Measurements from ENCODE around the gene MLN. TPM values are rescaled to one million over a fixed set of nuclear protein-coding genes. Genes with fewer than 3 reads are reported as not detected.

The MLN gene
- total and polyA plus RNA-seq, 7 experiments from 2014 or later: not detected

DNA sequence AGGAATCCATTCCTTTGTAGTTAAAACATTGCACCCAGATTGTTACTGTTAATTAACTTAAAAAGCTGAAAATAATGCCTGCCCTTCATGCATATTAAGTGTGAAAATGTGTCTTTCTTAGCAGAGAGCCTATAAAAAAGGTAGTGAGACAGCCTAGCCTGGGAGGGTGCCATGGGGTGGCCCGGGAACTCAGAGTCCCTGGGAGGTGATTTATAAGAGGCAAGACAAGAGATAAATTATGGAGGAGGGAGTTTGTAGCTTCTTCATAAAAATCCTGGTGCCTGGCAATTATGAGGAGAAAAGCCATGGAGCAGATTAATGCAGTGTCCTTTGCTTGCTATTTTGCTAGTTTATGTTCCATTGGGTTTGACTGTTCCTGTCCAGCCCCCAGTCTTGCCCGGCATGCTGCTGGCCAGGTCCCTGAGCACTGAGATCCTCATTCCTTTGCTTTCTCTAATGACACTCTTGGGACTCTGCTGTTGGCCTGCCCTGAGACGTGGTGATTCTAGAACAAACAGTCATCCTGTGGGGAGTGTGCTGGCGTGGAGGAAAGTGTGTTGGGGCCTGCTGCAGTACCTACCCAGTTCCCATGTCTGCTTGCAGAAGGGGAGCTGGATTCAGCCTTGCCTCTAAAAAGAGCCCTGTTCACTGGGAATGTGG is 4.2 kb downstream of the MLN start:
- Histone ChIP-seq H3K4me1 (ENCODE audit: control insufficient read depth in 2 of 2, insufficient read depth in 2 of 2, low read length in 2 of 2) (no peaks in the 10 kb centered on the region), H3K9me3 (ENCODE audit: control insufficient read depth in 2 of 3, low read length in 3 of 3) (no peaks in the 10 kb centered on the region), H3K36me3 (ENCODE audit: control insufficient read depth in 2 of 3, insufficient read depth in 3 of 3, low read length in 3 of 3) (no peaks in the 10 kb centered on the region), H3K27ac (ENCODE audit: low read depth, low read length) (no peak overlapping the region), H3K27me3 (ENCODE audit: control insufficient read depth in 2 of 2, insufficient read depth in 2 of 2, low read length in 2 of 2) (no peaks in the 10 kb centered on the region), H3K4me3 (ENCODE audit: low read length) (no peak overlapping the region)
- no peak for DNase-seq
- no peak overlapping the region for H3K4me3 Mint-ChIP-seq
- no peak overlapping the region for H3K27ac Mint-ChIP-seq
- no peaks in the 10 kb centered on the region for H3K9me3 Mint-ChIP-seq
- H3K27me3 Mint-ChIP-seq: peaks cover 0 to 31% (median 14%) of the 10 kb centered on the region in 5 donors
- ATAC-seq: no peak
- ChIA-PET POLR2A (no interaction called here), CTCF (no interaction called here)
- intact Hi-C loops (cut with micrococcal nuclease): no loop called here
- no peaks in the 10 kb centered on the region for H3K36me3 Mint-ChIP-seq
- H3K4me1 Mint-ChIP-seq: peaks cover 0 to 4% (median 0%) of the 10 kb centered on the region in 7 donors

DNA sequence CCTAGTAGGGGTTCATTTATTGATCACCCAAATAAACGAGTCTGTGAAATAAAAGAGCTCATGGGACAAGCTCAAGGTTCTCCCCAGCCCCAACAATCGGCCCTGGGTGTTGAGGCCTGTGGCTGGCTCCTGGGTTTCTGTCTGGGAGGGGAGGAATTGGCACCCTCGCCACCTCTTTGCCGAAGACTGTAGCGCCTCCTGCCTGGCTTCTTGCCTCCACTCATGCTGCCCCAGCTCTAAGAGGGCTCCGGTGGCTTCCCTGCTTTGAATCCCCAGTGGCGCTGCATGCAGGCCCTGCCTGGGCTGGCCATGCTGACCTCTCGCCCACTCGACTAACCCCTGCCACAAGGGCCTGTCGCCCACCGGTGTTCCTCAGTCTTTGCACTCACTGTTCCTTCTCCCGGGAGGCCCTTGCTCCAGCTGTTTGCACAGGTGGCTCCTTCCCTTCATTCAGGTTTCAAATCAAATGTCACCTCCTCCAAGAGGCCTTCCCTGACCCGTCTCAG is 5.4 kb downstream of the MLN start:
- no peak overlapping the region for H3K27ac Mint-ChIP-seq
- intact Hi-C loops (cut with micrococcal nuclease): no loop called here

DNA sequence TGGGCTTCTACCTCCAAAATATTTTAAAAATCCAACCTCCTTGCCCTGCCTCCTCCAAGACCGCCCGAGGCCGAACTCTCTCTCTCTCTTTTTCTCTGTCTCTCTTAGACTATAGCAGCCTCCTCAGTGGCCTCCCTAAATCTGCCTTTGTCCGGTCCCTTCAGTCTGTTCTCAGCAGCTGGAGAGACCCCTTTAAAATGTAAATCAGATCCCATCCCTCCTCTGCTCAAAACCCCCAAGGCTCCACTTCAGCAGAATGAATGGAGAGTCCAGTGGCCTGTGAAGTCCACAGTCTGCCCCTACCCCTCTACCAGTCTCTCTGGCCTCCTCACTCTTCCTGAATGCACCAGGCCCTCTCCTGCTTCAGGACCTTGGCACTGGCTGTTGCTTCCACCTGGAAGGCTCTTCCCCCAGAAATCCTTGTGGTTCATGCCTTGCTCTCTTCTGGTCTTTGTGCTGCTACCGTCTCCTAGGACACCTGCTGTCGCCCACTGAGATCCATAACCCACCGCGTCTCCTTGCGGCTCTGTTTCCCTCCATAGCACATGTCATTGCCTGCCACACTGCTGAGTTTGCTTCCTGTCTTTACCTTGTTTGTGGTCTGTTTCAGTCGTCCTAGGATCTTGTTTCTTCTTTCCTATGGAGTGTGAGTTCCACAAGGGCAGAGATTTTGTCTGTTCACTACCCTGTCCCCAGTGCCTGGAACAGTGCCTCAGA is 6.0 kb downstream of the MLN start:
- peaks cover 0 to 4% (median 0%) of the 10 kb centered on the region in 7 donors for H3K4me1 Mint-ChIP-seq
- Histone ChIP-seq H3K4me3 (ENCODE audit: low read length) (no peak overlapping the region), H3K27ac (ENCODE audit: low read depth, low read length) (no peak overlapping the region), H3K9me3 (ENCODE audit: control insufficient read depth in 2 of 3, low read length in 3 of 3) (no peaks in the 10 kb centered on the region), H3K36me3 (ENCODE audit: control insufficient read depth in 2 of 3, insufficient read depth in 3 of 3, low read length in 3 of 3) (no peaks in the 10 kb centered on the region), H3K4me1 (ENCODE audit: control insufficient read depth in 2 of 2, insufficient read depth in 2 of 2, low read length in 2 of 2) (no peaks in the 10 kb centered on the region), H3K27me3 (ENCODE audit: control insufficient read depth in 2 of 2, insufficient read depth in 2 of 2, low read length in 2 of 2) (no peaks in the 10 kb centered on the region)
- intact Hi-C loops (cut with micrococcal nuclease): no loop called here
- H3K36me3 Mint-ChIP-seq: no peaks in the 10 kb centered on the region
- H3K4me3 Mint-ChIP-seq: no peak overlapping the region
- ChIA-PET POLR2A (no interaction called here), CTCF (no interaction called here)
- H3K9me3 Mint-ChIP-seq: no peaks in the 10 kb centered on the region
- no peak overlapping the region for H3K27ac Mint-ChIP-seq
- ATAC-seq: no peak
- H3K27me3 Mint-ChIP-seq: peaks cover 0 to 37% (median 11%) of the 10 kb centered on the region in 5 donors
- DNase-seq: no peak

More for the DNA sequence above, 5.4 kb downstream of the MLN start:
- Histone ChIP-seq H3K36me3 (ENCODE audit: control insufficient read depth in 2 of 3, insufficient read depth in 3 of 3, low read length in 3 of 3) (no peaks in the 10 kb centered on the region), H3K9me3 (ENCODE audit: control insufficient read depth in 2 of 3, low read length in 3 of 3) (no peaks in the 10 kb centered on the region), H3K4me1 (ENCODE audit: control insufficient read depth in 2 of 2, insufficient read depth in 2 of 2, low read length in 2 of 2) (no peaks in the 10 kb centered on the region), H3K27me3 (ENCODE audit: control insufficient read depth in 2 of 2, insufficient read depth in 2 of 2, low read length in 2 of 2) (no peaks in the 10 kb centered on the region), H3K27ac (ENCODE audit: low read depth, low read length) (no peak overlapping the region), H3K4me3 (ENCODE audit: low read length) (no peak overlapping the region)
- H3K27me3 Mint-ChIP-seq: peaks cover 0 to 31% (median 11%) of the 10 kb centered on the region in 5 donors
- POLR2A ChIA-PET: no interaction called here
- H3K9me3 Mint-ChIP-seq: no peaks in the 10 kb centered on the region
- ATAC-seq (no peak), DNase-seq (no peak)
- no peaks in the 10 kb centered on the region for H3K36me3 Mint-ChIP-seq
- CTCF ChIA-PET: no interaction called here
- no peak overlapping the region for H3K4me3 Mint-ChIP-seq
- peaks cover 0 to 4% (median 0%) of the 10 kb centered on the region in 7 donors for H3K4me1 Mint-ChIP-seq

GRCh38 chr6:33794910-33795623 is 8.7 kb downstream of the MLN start:
- CTCF ChIA-PET: interaction anchor here (0.6 kb wide), 1 partner anchor 25 kb away, joined by 3 read pairs; no protein-coding TSS in a partner anchor

GRCh38 chr6:33792981-33793380 is 10.8 kb downstream of the MLN start:
- no peaks in the 10 kb centered on the region for H3K36me3 ChIP-seq (ENCODE audit: control insufficient read depth in 2 of 3, insufficient read depth in 3 of 3, low read length in 3 of 3)
- H3K27ac ChIP-seq (ENCODE audit: low read depth, low read length): no peak overlapping the region
- Mint-ChIP-seq H3K36me3 (peaks cover 0 to 2% (median 1%) of the 10 kb centered on the region in 5 donors), H3K4me1 (peaks cover 8 to 16% (median 11%) of the 10 kb centered on the region in 7 donors), H3K4me3 (no peak overlapping the region), H3K27me3 (peaks cover 0 to 37% (median 9%) of the 10 kb centered on the region in 5 donors), H3K27ac (no peak overlapping the region), H3K9me3 (peaks cover 0 to 2% (median 0%) of the 10 kb centered on the region in 11 donors)
- no peak overlapping the region for H3K4me3 ChIP-seq (ENCODE audit: low read length)
- ATAC-seq: no peak
- intact Hi-C loops (cut with micrococcal nuclease): no loop called here
- DNase-seq: no peak
- CTCF ChIA-PET: no interaction called here
- no peaks in the 10 kb centered on the region for H3K9me3 ChIP-seq (ENCODE audit: control insufficient read depth in 2 of 3, low read length in 3 of 3)
- H3K27me3 ChIP-seq (ENCODE audit: control insufficient read depth in 2 of 2, insufficient read depth in 2 of 2, low read length in 2 of 2): no peaks in the 10 kb centered on the region
- POLR2A ChIA-PET: no interaction called here
- peaks cover 5 to 6% of the 10 kb centered on the region in 2 donors for H3K4me1 ChIP-seq (ENCODE audit: control insufficient read depth in 2 of 2, insufficient read depth in 2 of 2, low read length in 2 of 2)

More at GRCh38 chr6:33794910-33795623, 8.7 kb downstream of the MLN start:
- Mint-ChIP-seq H3K27ac (no peak overlapping the region), H3K36me3 (no peaks in the 10 kb centered on the region), H3K4me3 (no peak overlapping the region), H3K9me3 (no peaks in the 10 kb centered on the region), H3K4me1 (peaks cover 0 to 7% (median 4%) of the 10 kb centered on the region in 7 donors), H3K27me3 (peaks cover 0 to 47% (median 11%) of the 10 kb centered on the region in 5 donors)
- Histone ChIP-seq H3K27me3 (ENCODE audit: control insufficient read depth in 2 of 2, insufficient read depth in 2 of 2, low read length in 2 of 2) (no peaks in the 10 kb centered on the region), H3K4me1 (ENCODE audit: control insufficient read depth in 2 of 2, insufficient read depth in 2 of 2, low read length in 2 of 2) (no peaks in the 10 kb centered on the region), H3K9me3 (ENCODE audit: control insufficient read depth in 2 of 3, low read length in 3 of 3) (no peaks in the 10 kb centered on the region), H3K4me3 (ENCODE audit: low read length) (no peak overlapping the region), H3K27ac (ENCODE audit: low read depth, low read length) (no peak overlapping the region), H3K36me3 (ENCODE audit: control insufficient read depth in 2 of 3, insufficient read depth in 3 of 3, low read length in 3 of 3) (no peaks in the 10 kb centered on the region)
- intact Hi-C loops (cut with micrococcal nuclease): no loop called here
- POLR2A ChIA-PET: interaction anchor here (0.6 kb wide), 1 partner anchor 171 kb away, joined by 3 read pairs; no protein-coding TSS in a partner anchor
- DNase-seq (no peak), ATAC-seq (no peak)

DNA sequence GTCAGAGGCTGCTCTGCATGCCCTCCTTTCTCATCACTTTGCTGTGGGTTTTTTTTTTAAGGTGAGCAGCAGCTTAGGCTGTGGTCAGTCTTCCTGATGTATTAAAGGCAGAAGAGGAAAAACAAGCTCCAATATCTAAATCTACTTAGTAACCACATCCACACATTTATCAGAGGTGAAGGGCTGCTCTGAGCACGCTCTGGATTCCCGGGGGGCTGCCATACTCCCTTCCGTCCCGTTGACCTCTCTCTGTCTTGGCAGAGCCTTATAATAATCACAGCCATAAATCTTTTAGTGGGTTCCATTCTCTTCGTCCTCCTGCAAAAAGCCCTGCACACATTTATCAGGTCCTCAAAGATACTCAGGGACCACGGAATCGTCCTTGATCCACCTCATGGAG is 12.2 kb downstream of the MLN start:
- H3K27me3 Mint-ChIP-seq: peaks cover 0 to 30% (median 0%) of the 10 kb centered on the region in 5 donors
- H3K4me3 ChIP-seq (ENCODE audit: low read length): no peak overlapping the region
- peaks cover 19 to 29% (median 24%) of the 10 kb centered on the region in 7 donors for H3K4me1 Mint-ChIP-seq
- DNase-seq (no peak), ATAC-seq (no peak)
- H3K27ac Mint-ChIP-seq: peak overlapping the region in 2 of 9 donors; percentile 6 to 67
- peaks cover 0 to 5% (median 0%) of the 10 kb centered on the region in 3 experiments for H3K36me3 ChIP-seq (ENCODE audit: control insufficient read depth in 2 of 3, insufficient read depth in 3 of 3, low read length in 3 of 3)
- H3K4me3 Mint-ChIP-seq: peak overlapping the region in 1 of 10 donors; percentile 51
- no peaks in the 10 kb centered on the region for H3K27me3 ChIP-seq (ENCODE audit: control insufficient read depth in 2 of 2, insufficient read depth in 2 of 2, low read length in 2 of 2)
- peaks cover 0 to 6% (median 4%) of the 10 kb centered on the region in 5 donors for H3K36me3 Mint-ChIP-seq
- intact Hi-C loops (cut with micrococcal nuclease): no loop called here
- no peak overlapping the region for H3K27ac ChIP-seq (ENCODE audit: low read depth, low read length)
- H3K9me3 ChIP-seq (ENCODE audit: control insufficient read depth in 2 of 3, low read length in 3 of 3): no peaks in the 10 kb centered on the region
- ChIA-PET CTCF (no interaction called here), POLR2A (no interaction called here)
- peaks cover 19 to 20% of the 10 kb centered on the region in 2 donors for H3K4me1 ChIP-seq (ENCODE audit: control insufficient read depth in 2 of 2, insufficient read depth in 2 of 2, low read length in 2 of 2)
- H3K9me3 Mint-ChIP-seq: peaks cover 0 to 2% (median 0%) of the 10 kb centered on the region in 11 donors

All from naive thymus-derived CD4-positive, alpha-beta T cell (primary cell).